WERI-Rb-1 (cell line): Measurements from ENCODE around the gene GTPBP2.

ENCODE experiments used
- DNase-seq: peaks from one replicate; pipeline ENCODE4 v3.0.0-alpha.2; 2020
- H3K27ac ChIP-seq: fragments of 250-450 bp; sonication (Bioruptor Pico); 2 replicates; pipeline ENCODE4 v1.5.1; 2020; ENCODE audit warnings: mild to moderate bottlenecking, moderate library complexity
- H3K27me3 ChIP-seq: fragments of 250-450 bp; sonication (Bioruptor Pico); 2 replicates; pipeline ENCODE4 v1.5.1; 2021; ENCODE audit warnings: mild to moderate bottlenecking, low read depth, moderate library complexity; ENCODE audit not compliant: insufficient read depth, severe bottlenecking
- H3K36me3 ChIP-seq: fragments of 250-450 bp; sonication (Bioruptor Pico); 2 replicates; pipeline ENCODE4 v1.5.1; 2020; ENCODE audit warnings: mild to moderate bottlenecking, moderate library complexity
- H3K4me3 ChIP-seq: 2 replicates; pipeline ENCODE4 v1.5.1; 2011; ENCODE audit warnings: low read depth, mild to moderate bottlenecking, control low read depth, low read length
- H3K9me3 ChIP-seq: fragments of 250-450 bp; sonication (Bioruptor Pico); 2 replicates; pipeline ENCODE4 v1.5.1; 2021; ENCODE audit warnings: mild to moderate bottlenecking, moderate library complexity; ENCODE audit not compliant: severe bottlenecking
- CTCF ChIP-seq: IDR thresholded peaks from 2 replicates; pipeline ENCODE4 v1.5.1; 2011; ENCODE audit warnings: low read depth, mild to moderate bottlenecking, control low read depth, inconsistent platforms, low read length

Gene GTPBP2

GRCh38 chr6:43575105-43575771, 53.8 kb downstream of the GTPBP2 start:
- peak overlapping the region; percentile 78 for H3K4me3 ChIP-seq
- DNase-seq: peak; percentile 62
- TF ChIP-seq CTCF: no peak
- no peaks in the 10 kb centered on the region for H3K27me3 ChIP-seq
- peaks cover 59% of the 10 kb centered on the region for H3K36me3 ChIP-seq
- H3K27ac ChIP-seq: peak overlapping the region; percentile 92
- no peaks in the 10 kb centered on the region for H3K9me3 ChIP-seq

GRCh38 chr6:43572015-43572414, 57.0 kb downstream of the GTPBP2 start:
- no peak for DNase-seq
- H3K36me3 ChIP-seq: peaks cover 64% of the 10 kb centered on the region
- no peaks in the 10 kb centered on the region for H3K27me3 ChIP-seq
- H3K9me3 ChIP-seq: no peaks in the 10 kb centered on the region
- no peak overlapping the region for H3K4me3 ChIP-seq
- TF ChIP-seq CTCF: no peak
- H3K27ac ChIP-seq: no peak overlapping the region

- peaks cover 72% of the 10 kb centered on the region for H3K36me3 ChIP-seq
- no peaks in the 10 kb centered on the region for H3K27me3 ChIP-seq
- H3K27ac ChIP-seq: no peak overlapping the region
- H3K9me3 ChIP-seq: no peaks in the 10 kb centered on the region
- no peak for DNase-seq
- TF ChIP-seq CTCF: no peak
- H3K4me3 ChIP-seq: no peak overlapping the region
Measured at GRCh38 chr6:43570876-43571441, 58.1 kb downstream of the GTPBP2 start.
